GM23338 (cell line): ENCODE data around the gene AK9. TPM values are rescaled to one million over a fixed set of nuclear protein-coding genes. Genes with fewer than 3 reads are reported as not detected.

ENCODE experiments used
- ATAC-seq: fragments of 200-7000 bp; cut with Tn5 transposase; 3 replicates; pipeline ENCODE4 v1.9.1; 2020
- DNase-seq: peaks from one replicate; pipeline ENCODE4 v3.0.0-alpha.2; 2015; ENCODE audit warnings: low spot score
- H2AFZ ChIP-seq: fragments of 200-600 bp; sonication (generic); 2 replicates; pipeline ENCODE4 v1.8.0; 2016; ENCODE audit warnings: antibody characterized with exemption, mild to moderate bottlenecking, moderate library complexity
- H3F3A ChIP-seq: fragments of 200-600 bp; sonication (generic); replicated peaks from 2 replicates; pipeline ENCODE4 v1.8.0; 2017; ENCODE audit warnings: antibody characterized with exemption, mixed run types, low read depth
- H3K27ac ChIP-seq: fragments of 200-600 bp; sonication (generic); 2 replicates; pipeline ENCODE4 v1.6.1; 2016; ENCODE audit warnings: low read depth
- H3K27me3 ChIP-seq: fragments of 200-600 bp; sonication (generic); 2 replicates; pipeline ENCODE4 v1.8.0; 2016; ENCODE audit warnings: mild to moderate bottlenecking, mixed run types, moderate library complexity; ENCODE audit not compliant: insufficient read depth
- H3K36me3 ChIP-seq: fragments of 200-600 bp; sonication (generic); 2 replicates; pipeline ENCODE4 v1.8.0; 2016; ENCODE audit warnings: mild to moderate bottlenecking; ENCODE audit not compliant: insufficient read depth
- H3K4me1 ChIP-seq: fragments of 200-600 bp; sonication (generic); 2 replicates; pipeline ENCODE4 v1.8.0; 2016; ENCODE audit warnings: mild to moderate bottlenecking, moderate library complexity; ENCODE audit not compliant: insufficient read depth
- H3K4me2 ChIP-seq: fragments of 200-600 bp; sonication (generic); 2 replicates; pipeline ENCODE4 v1.7.1; 2017; ENCODE audit warnings: mixed run types
- H3K4me3 ChIP-seq: fragments of 200-600 bp; sonication (generic); 2 replicates; pipeline ENCODE4 v1.6.1; 2016; ENCODE audit warnings: mixed run types
- H3K79me2 ChIP-seq: fragments of 200-600 bp; sonication (generic); replicated peaks from 2 replicates; pipeline ENCODE4 v1.8.0; 2017; ENCODE audit warnings: mild to moderate bottlenecking; ENCODE audit not compliant: insufficient read depth
- H3K9me2 ChIP-seq: fragments of 200-600 bp; sonication (generic); 2 replicates; pipeline ENCODE4 v1.8.0; 2017; ENCODE audit not compliant: insufficient read depth
- H4K20me1 ChIP-seq: fragments of 200-600 bp; sonication (generic); replicated peaks from 2 replicates; pipeline ENCODE4 v1.8.0; 2017; ENCODE audit warnings: mild to moderate bottlenecking; ENCODE audit not compliant: insufficient read depth
- H3K27ac Mint-ChIP-seq: 2 replicates; pipeline ENCODE4 v1.8.0; 2020; ENCODE audit warnings: inconsistent platforms, mild to moderate bottlenecking, moderate library complexity, mixed read lengths
- H3K27me3 Mint-ChIP-seq: 3 replicates; pipeline ENCODE4 v1.8.0; 2022; ENCODE audit warnings: low read depth, mild to moderate bottlenecking, moderate library complexity, mixed read lengths, inconsistent platforms; ENCODE audit not compliant: insufficient read depth, poor library complexity
- H3K36me3 Mint-ChIP-seq: 3 replicates; pipeline ENCODE4 v1.8.0; 2021; ENCODE audit warnings: low read depth, mild to moderate bottlenecking, inconsistent platforms, moderate library complexity, mixed read lengths
- H3K4me1 Mint-ChIP-seq: 3 replicates; pipeline ENCODE4 v1.8.0; 2020; ENCODE audit warnings: mild to moderate bottlenecking, inconsistent platforms, mixed read lengths
- H3K4me3 Mint-ChIP-seq: 3 replicates; pipeline ENCODE4 v1.8.0; 2021; ENCODE audit warnings: moderate library complexity, mild to moderate bottlenecking, inconsistent platforms, mixed read lengths
- H3K9me3 Mint-ChIP-seq: 3 replicates; pipeline ENCODE4 v1.8.0; 2020; ENCODE audit warnings: moderate library complexity, mild to moderate bottlenecking, inconsistent platforms, mixed read lengths
- CREB1 ChIP-seq: fragments of 250-450 bp; sonication (Bioruptor Pico); IDR thresholded peaks from 2 replicates; pipeline ENCODE4 v1.5.0; 2020; ENCODE audit warnings: low read depth, mild to moderate bottlenecking, moderate library complexity
- EZH2 ChIP-seq: fragments of 200-600 bp; sonication (generic); IDR thresholded peaks from one replicate; pipeline ENCODE4 v1.8.0; 2017; ENCODE audit warnings: antibody characterized with exemption, mild to moderate bottlenecking, low read depth; ENCODE audit not compliant: unreplicated experiment
- EZH2phosphoT487 ChIP-seq: fragments of 200-600 bp; sonication (generic); IDR thresholded peaks from one replicate; pipeline ENCODE4 v1.8.1; 2018; ENCODE audit warnings: antibody characterized with exemption; ENCODE audit not compliant: unreplicated experiment
- JUNB ChIP-seq: IDR thresholded peaks from one replicate; pipeline ENCODE4 v1.6.1; 2016; ENCODE audit warnings: antibody characterized with exemption; ENCODE audit not compliant: unreplicated experiment
- NANOG ChIP-seq: IDR thresholded peaks from 2 replicates; pipeline ENCODE4 v1.6.1; 2016; ENCODE audit warnings: antibody characterized with exemption, borderline replicate concordance
- POLR2AphosphoS5 ChIP-seq: IDR thresholded peaks from 2 replicates; pipeline ENCODE4 v1.6.1; 2016; ENCODE audit warnings: antibody characterized with exemption, low read depth
- REST ChIP-seq: IDR thresholded peaks from one replicate; pipeline ENCODE4 v1.6.1; 2018; ENCODE audit warnings: antibody characterized with exemption; ENCODE audit not compliant: unreplicated experiment
- STAT1 ChIP-seq: IDR thresholded peaks from one replicate; pipeline ENCODE4 v1.6.1; 2016; ENCODE audit warnings: antibody characterized with exemption; ENCODE audit not compliant: unreplicated experiment
- ZNF114 ChIP-seq: fragments of 250-450 bp; sonication (Bioruptor Pico); IDR thresholded peaks from 2 replicates; pipeline ENCODE4 v1.5.0; 2020; ENCODE audit warnings: mild to moderate bottlenecking, moderate library complexity
- ZNF331 ChIP-seq: fragments of 250-450 bp; sonication (Bioruptor Pico); IDR thresholded peaks from 2 replicates; pipeline ENCODE4 v1.5.0; 2020; ENCODE audit warnings: low read depth, mild to moderate bottlenecking, moderate library complexity
- polyA plus RNA-seq: library from polyadenylated mRNA; unstranded; fragments of >200 nt; fragmentation: Nextera tagmentation; extraction: Ambion mirVana; gene quantifications from 2 replicates; pipeline ENCODE4 v1.2.1, GENCODE V29; 2016
- total RNA-seq: library from RNA; depleted of rRNA; stranded (reverse); fragments of >200 nt; shearing (Covaris generic); gene quantifications from 2 replicates; pipeline ENCODE4 v1.2.3, GENCODE V29; 2014
- TF ChIP-seq, protein P1 (sequence below), 2 experiments: fragments of 200-600 bp in 1 of 2; sonication (generic) in 1 of 2; conservative IDR thresholded peaks; 2 replicates each; pipeline versions ENCODE4 v1.5.1 to v1.6.1; 2016 to 2017; ENCODE audit warnings: antibody characterized with exemption in 2 of 2, low read depth in 2 of 2, mild to moderate bottlenecking in 2 of 2, moderate library complexity in 1 of 2
- TF ChIP-seq, protein P2 (sequence below): fragments of 250-450 bp; sonication (Bioruptor Pico); IDR thresholded peaks from 2 replicates; pipeline ENCODE4 v1.5.0; 2020; ENCODE audit warnings: mild to moderate bottlenecking, moderate library complexity
- TF ChIP-seq, protein P3 (sequence below): IDR thresholded peaks from 2 replicates; pipeline ENCODE4 v1.6.1; 2016; ENCODE audit warnings: antibody characterized with exemption

The AK9 gene
- total and polyA plus RNA-seq, 2 experiments from 2014 or later, result 2.0 to 6.4 TPM

GRCh38 chr6:109469591-109470189 lies 221.3 kb downstream of the AK9 start:
- Mint-ChIP-seq H3K9me3 (no peaks in the 10 kb centered on the region), H3K27me3 (peaks cover 2% of the 10 kb centered on the region), H3K36me3 (peaks cover 97% of the 10 kb centered on the region), H3K27ac (no peak overlapping the region), H3K4me1 (no peaks in the 10 kb centered on the region), H3K4me3 (no peak overlapping the region)
- Histone ChIP-seq H4K20me1 (peaks cover 26% of the 10 kb centered on the region), H2AFZ (no peak overlapping the region), H3K4me1 (no peaks in the 10 kb centered on the region), H3K79me2 (peaks cover 18% of the 10 kb centered on the region), H3K27ac (no peak overlapping the region), H3K4me3 (no peak overlapping the region), H3F3A (no peaks in the 10 kb centered on the region), H3K27me3 (no peaks in the 10 kb centered on the region), H3K36me3 (peaks cover 61% of the 10 kb centered on the region), H3K4me2 (no peak overlapping the region), H3K9me2 (no peaks in the 10 kb centered on the region)
- ATAC-seq (no peak), DNase-seq (no peak)
- TF ChIP-seq STAT1, result no peak
- TF ChIP-seq NANOG, result no peak
- TF ChIP-seq, protein P1, sequence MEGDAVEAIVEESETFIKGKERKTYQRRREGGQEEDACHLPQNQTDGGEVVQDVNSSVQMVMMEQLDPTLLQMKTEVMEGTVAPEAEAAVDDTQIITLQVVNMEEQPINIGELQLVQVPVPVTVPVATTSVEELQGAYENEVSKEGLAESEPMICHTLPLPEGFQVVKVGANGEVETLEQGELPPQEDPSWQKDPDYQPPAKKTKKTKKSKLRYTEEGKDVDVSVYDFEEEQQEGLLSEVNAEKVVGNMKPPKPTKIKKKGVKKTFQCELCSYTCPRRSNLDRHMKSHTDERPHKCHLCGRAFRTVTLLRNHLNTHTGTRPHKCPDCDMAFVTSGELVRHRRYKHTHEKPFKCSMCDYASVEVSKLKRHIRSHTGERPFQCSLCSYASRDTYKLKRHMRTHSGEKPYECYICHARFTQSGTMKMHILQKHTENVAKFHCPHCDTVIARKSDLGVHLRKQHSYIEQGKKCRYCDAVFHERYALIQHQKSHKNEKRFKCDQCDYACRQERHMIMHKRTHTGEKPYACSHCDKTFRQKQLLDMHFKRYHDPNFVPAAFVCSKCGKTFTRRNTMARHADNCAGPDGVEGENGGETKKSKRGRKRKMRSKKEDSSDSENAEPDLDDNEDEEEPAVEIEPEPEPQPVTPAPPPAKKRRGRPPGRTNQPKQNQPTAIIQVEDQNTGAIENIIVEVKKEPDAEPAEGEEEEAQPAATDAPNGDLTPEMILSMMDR (conservative IDR thresholded peaks at IDR 0.05; ENCODE audit: low read depth in 2 of 2), result no peak
- TF ChIP-seq, protein P2, sequence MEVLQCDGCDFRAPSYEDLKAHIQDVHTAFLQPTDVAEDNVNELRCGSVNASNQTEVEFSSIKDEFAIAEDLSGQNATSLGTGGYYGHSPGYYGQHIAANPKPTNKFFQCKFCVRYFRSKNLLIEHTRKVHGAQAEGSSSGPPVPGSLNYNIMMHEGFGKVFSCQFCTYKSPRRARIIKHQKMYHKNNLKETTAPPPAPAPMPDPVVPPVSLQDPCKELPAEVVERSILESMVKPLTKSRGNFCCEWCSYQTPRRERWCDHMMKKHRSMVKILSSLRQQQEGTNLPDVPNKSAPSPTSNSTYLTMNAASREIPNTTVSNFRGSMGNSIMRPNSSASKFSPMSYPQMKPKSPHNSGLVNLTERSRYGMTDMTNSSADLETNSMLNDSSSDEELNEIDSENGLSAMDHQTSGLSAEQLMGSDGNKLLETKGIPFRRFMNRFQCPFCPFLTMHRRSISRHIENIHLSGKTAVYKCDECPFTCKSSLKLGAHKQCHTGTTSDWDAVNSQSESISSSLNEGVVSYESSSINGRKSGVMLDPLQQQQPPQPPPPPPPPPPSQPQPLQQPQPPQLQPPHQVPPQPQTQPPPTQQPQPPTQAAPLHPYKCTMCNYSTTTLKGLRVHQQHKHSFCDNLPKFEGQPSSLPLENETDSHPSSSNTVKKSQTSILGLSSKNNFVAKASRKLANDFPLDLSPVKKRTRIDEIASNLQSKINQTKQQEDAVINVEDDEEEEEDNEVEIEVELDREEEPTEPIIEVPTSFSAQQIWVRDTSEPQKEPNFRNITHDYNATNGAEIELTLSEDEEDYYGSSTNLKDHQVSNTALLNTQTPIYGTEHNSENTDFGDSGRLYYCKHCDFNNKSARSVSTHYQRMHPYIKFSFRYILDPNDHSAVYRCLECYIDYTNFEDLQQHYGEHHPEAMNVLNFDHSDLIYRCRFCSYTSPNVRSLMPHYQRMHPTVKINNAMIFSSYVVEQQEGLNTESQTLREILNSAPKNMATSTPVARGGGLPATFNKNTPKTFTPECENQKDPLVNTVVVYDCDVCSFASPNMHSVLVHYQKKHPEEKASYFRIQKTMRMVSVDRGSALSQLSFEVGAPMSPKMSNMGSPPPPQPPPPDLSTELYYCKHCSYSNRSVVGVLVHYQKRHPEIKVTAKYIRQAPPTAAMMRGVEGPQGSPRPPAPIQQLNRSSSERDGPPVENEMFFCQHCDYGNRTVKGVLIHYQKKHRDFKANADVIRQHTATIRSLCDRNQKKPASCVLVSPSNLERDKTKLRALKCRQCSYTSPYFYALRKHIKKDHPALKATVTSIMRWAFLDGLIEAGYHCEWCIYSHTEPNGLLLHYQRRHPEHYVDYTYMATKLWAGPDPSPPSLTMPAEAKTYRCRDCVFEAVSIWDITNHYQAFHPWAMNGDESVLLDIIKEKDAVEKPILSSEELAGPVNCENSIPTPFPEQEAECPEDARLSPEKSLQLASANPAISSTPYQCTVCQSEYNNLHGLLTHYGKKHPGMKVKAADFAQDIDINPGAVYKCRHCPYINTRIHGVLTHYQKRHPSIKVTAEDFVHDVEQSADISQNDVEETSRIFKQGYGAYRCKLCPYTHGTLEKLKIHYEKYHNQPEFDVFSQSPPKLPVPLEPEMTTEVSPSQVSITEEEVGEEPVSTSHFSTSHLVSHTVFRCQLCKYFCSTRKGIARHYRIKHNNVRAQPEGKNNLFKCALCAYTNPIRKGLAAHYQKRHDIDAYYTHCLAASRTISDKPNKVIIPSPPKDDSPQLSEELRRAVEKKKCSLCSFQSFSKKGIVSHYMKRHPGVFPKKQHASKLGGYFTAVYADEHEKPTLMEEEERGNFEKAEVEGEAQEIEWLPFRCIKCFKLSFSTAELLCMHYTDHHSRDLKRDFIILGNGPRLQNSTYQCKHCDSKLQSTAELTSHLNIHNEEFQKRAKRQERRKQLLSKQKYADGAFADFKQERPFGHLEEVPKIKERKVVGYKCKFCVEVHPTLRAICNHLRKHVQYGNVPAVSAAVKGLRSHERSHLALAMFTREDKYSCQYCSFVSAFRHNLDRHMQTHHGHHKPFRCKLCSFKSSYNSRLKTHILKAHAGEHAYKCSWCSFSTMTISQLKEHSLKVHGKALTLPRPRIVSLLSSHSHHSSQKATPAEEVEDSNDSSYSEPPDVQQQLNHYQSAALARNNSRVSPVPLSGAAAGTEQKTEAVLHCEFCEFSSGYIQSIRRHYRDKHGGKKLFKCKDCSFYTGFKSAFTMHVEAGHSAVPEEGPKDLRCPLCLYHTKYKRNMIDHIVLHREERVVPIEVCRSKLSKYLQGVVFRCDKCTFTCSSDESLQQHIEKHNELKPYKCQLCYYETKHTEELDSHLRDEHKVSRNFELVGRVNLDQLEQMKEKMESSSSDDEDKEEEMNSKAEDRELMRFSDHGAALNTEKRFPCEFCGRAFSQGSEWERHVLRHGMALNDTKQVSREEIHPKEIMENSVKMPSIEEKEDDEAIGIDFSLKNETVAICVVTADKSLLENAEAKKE, result no peak
- no peak for TF ChIP-seq JUNB
- TF ChIP-seq ZNF331 (CRISPR knock-in tag), result no peak
- TF ChIP-seq EZH2, result no peak
- no peak for TF ChIP-seq CREB1 (CRISPR knock-in tag)
- TF ChIP-seq POLR2AphosphoS5, result no peak
- no peak for TF ChIP-seq ZNF114 (CRISPR knock-in tag)
- TF ChIP-seq, protein P3, sequence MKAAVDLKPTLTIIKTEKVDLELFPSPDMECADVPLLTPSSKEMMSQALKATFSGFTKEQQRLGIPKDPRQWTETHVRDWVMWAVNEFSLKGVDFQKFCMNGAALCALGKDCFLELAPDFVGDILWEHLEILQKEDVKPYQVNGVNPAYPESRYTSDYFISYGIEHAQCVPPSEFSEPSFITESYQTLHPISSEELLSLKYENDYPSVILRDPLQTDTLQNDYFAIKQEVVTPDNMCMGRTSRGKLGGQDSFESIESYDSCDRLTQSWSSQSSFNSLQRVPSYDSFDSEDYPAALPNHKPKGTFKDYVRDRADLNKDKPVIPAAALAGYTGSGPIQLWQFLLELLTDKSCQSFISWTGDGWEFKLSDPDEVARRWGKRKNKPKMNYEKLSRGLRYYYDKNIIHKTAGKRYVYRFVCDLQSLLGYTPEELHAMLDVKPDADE, result no peak
- no peak for TF ChIP-seq REST
- no peak for TF ChIP-seq EZH2phosphoT487
